ENCODE results near the gene HOXD8.

The HOXD8 gene

GRCh38 chr2:176147800-176148496, 18.4 kb downstream of the HOXD8 start:
- DNase-seq, result peak; percentile 59

GRCh38 chr2:176148751-176149421, 19.4 kb downstream of the HOXD8 start:
- DNase-seq, result peak; percentile 14

GRCh38 chr2:176149481-176149938, 20.0 kb downstream of the HOXD8 start:
- DNase-seq, result peak; percentile 47

- DNase-seq, result peak; percentile 31
Observed at GRCh38 chr2:176149939-176150583, 20.6 kb downstream of the HOXD8 start.

- peak; percentile 17 for DNase-seq
Observed at GRCh38 chr2:176150584-176151441, 21.3 kb downstream of the HOXD8 start.

- DNase-seq, result peak; percentile 33
Observed at GRCh38 chr2:176151442-176152287, 22.2 kb downstream of the HOXD8 start, which contains the start of gene HOXD4. TSS of gene HOXD4 (plus strand) at chr2:176151550. CDS start at chr2:176151634, 84 bp downstream.

- DNase-seq, result no peak
Observed at GRCh38 chr2:176152350-176153181, 23.1 kb downstream of the HOXD8 start.

- DNase-seq, result no peak
Observed at GRCh38 chr2:176154576-176155252, 25.2 kb downstream of the HOXD8 start.

GRCh38 chr2:176155356-176156044, 26.0 kb downstream of the HOXD8 start:
- DNase-seq, result no peak

GRCh38 chr2:176156301-176156806, 26.8 kb downstream of the HOXD8 start:
- no peak for DNase-seq

GRCh38 chr2:176156807-176157498, 27.4 kb downstream of the HOXD8 start, which contains the start of gene HOXD3:
TSS of gene HOXD3 (plus strand) at chr2:176157307. CDS start at chr2:176169115, 11,808 bp downstream.
- no peak for DNase-seq

- DNase-seq, result no peak
Observed at GRCh38 chr2:176157499-176158185, 28.1 kb downstream of the HOXD8 start.

GRCh38 chr2:176158186-176158591, 28.7 kb downstream of the HOXD8 start:
- no peak for DNase-seq

GRCh38 chr2:176158855-176159662, 29.6 kb downstream of the HOXD8 start:
- DNase-seq, result no peak

GRCh38 chr2:176159663-176160250, 30.3 kb downstream of the HOXD8 start:
- no peak for DNase-seq

GRCh38 chr2:176160251-176160985, 30.9 kb downstream of the HOXD8 start:
- DNase-seq, result no peak

Data from activated effector memory CD4-positive, alpha-beta T cell treated with anti-CD3 and anti-CD28 coated beads, Interleukin-2, amount 50 U/mL, for 16 hours (primary cell).